Stimulated activated CD8-positive, alpha-beta memory T cell treated with anti-CD3 and anti-CD28 coated beads, Interleukin-7, amount 100 ng/mL, for 48 hours (primary cell): ENCODE data around the gene MCRIP1.

Source experiments
- DNase-seq, 2 donors: peaks; one replicate each; pipeline ENCODE4 v3.0.0-alpha.2; 2020; ENCODE audit warnings: low read depth in 1 of 2; ENCODE audit errors: extremely low read depth in 1 of 2

The MCRIP1 gene

DNA sequence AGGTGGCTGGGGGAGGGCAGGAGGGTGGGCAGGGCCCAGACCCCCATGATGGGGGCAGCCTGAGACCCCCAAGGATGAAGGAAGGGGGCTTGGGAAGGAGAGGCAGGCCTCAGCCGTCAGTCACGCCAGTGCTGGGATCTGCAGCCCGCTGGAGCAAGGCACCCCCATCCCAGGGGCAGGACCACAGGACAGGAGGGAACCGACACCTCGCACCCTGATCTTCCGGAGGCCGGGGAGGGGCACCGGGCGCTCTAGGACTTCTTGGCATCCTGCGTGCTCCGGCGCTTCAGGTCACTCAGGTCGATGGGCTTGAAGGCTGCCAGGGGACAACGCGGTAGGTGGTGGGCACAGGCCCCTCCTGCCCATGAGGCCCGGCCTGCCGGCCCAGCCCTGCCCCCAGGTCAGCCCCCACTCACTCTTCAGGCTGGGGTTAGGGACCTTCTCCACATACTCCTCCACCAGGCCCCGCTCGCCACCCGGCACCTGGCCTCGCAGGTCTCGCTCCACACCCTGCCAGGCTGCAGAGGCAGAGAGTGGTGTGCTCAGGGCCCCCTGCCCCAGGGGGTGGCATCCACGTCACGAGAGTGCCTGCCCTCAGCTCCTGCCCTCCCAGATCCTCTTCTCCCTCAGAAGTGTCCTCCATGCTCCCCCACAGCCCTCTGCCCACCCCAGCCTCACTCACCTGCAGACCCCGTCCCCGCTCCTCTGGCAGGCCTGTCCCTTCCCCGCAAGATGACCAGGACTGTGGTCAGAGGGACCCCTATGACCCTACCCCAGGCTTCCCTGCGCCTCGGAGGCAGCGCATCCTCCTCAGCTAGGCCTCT is 9.9 kb downstream of the MCRIP1 start:
- DNase-seq = no peak

- DNase-seq = no peak
These were observed 10.8 kb downstream of the MCRIP1 start for GRCh38 chr17:81822312-81822637.

GRCh38 chr17:81821603-81822311 is 11.3 kb downstream of the MCRIP1 start:
- DNase-seq = no peak

DNA sequence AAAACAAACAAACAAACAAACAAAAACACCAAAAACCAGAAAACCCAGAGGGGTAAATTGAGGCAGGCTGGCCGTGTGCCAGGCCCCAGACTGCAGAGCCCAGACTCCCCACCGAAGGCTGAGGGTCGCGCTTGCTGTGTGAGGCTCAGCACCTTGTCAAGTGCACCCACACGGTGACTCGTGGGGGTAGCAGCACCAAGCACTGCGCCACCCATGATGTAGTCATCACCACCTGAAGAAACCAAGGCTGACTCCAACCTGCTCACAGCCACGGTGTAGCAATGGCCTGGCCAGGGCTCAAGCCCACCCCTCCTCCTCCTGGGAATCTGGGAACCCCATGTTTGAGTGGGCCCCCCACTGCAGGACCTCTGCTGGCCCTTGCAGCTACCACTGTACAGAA is 11.9 kb downstream of the MCRIP1 start:
- no peak for DNase-seq

DNA sequence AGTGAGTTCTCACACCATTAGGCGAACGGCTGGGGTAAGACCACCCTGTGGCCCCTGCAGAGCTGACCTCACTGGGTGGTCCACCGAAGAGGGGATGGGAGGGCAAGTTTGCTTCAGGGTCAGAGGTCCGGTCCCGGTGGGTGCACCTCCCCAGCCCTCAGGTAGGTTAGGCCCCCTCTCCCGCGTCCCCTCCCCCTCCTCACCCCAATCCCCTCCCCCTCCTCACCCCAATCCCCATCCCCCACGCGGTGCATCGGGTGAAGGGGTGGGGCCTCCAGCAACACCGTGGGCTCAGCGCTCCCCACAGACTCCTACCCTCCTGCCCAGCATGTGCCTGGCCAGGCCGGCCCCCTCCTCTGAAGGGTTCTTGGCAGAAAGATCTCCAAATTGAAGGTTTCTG is 13.4 kb downstream of the MCRIP1 start:
- DNase-seq = no peak

DNA sequence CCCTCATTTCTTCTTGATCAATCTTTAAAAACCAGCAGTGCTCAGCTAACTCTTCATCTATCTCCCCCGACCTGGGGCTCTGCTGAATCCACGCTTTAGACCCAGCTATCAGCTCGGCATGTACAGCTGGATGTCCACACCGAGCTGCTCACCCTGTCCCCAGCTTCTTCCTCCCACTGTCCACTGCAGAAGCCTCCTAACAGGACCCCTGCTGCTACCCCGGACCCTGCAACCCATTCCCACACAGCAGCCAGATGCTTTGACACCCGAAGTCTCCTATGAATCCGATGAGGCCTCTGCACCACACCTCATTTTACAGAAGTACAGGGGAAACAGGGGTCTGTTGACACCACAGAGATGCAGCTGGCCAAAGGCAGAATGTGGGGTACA is 15.3 kb downstream of the MCRIP1 start:
- DNase-seq = no peak

GRCh38 chr17:81815646-81815986 is 17.5 kb downstream of the MCRIP1 start:
- no peak for DNase-seq

DNA sequence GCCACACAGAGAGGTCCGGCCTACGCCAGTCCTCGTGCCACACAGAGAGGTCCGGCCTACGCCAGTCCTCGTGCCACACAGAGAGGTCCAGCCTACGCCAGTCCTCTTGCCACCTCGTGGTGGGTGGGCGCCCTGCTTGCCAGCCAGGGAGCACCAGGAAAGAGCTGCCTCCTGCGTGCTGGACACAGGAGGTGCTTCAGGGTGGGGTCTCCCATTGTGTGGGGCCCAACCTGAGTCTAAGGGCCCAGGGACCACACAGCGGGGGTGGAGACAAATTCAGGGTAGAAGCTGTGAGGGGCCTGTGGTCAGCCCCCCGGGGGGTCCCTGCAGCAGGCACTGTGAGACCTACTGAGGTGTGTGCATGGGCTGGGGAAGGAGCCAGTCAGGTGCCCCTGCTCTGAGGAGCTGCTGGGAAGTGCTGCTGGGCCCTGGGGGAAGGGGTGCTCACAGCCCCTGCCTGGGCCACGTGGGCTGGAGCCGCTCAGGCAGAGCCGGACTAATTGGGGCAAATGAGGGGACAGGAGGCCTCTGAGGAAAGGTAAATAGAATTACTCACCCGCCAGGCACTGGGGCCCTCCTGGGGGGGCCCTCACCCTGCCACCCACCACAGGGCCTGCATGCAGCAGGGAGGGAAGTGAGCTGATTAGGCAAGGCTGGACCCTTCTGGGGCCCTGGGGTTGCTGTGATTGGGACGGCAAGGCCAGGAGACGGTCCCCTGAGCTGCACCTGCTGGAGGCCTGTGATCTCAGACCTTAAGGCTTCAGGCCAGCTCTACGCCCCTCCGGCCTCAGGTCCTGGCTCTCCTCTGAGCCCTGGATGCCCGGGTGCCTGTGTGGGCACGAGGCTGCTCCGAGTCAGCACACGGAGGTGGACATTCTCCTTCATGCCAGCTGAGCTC is 18.1 kb downstream of the MCRIP1 start:
- DNase-seq = no peak

DNA sequence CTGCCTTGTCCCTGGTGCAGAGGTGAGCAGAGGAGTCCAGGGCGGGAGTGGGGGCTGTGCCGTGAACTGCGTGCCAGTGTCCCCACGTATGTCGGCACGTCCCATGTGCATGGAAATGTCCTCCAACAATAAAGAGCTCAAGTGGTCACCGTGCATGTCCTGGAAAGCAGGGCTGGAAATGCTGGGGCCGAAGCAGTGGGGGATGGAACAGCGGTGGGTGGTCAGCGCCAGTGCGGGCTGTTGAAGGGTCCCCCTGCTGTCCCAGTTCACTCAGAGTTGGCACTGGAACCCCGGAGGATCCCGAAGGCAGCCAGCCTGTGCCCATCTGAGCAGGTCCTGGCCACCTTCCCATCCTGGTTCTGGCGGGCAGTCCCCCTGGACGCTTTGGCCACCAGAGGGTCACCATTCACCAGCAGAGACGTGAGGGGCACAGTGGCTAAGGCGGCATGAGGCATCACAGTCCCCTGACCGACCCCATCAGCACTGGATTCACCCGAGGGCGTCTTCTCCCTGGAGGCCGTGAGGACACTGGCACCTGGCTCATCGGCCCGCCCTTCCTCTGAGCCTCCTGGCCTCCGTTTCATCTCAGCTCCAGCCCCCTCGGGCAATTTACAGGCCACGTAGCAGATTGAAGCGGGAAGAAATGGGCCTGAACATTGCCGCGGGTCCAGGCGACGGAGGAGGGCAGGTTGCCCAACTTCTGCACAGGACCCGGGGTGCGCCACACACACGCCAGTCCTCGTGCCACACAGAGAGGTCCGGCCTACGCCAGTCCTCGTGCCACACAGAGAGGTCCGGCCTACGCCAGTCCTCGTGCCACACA is 19.0 kb downstream of the MCRIP1 start:
- DNase-seq = no peak

DNA sequence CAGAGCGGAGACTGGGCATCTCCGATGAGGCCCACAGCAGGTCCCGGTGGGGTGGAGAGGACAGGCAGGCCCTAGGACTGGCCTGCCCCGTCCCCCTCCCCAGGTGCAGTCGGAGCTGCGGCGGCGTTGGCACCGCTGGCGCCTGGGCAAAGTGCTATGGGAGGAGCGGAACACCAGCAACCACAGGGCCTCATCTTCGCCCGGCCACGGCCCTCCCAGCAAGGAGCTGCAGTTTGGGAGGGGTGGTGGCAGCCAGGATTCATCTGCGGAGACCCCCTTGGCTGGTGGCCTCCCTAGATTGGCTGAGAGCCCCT is 19.8 kb downstream of the MCRIP1 start:
- DNase-seq = no peak

- no peak for DNase-seq
These were observed 20.3 kb downstream of the MCRIP1 start for GRCh38 chr17:81812571-81813370.

DNA sequence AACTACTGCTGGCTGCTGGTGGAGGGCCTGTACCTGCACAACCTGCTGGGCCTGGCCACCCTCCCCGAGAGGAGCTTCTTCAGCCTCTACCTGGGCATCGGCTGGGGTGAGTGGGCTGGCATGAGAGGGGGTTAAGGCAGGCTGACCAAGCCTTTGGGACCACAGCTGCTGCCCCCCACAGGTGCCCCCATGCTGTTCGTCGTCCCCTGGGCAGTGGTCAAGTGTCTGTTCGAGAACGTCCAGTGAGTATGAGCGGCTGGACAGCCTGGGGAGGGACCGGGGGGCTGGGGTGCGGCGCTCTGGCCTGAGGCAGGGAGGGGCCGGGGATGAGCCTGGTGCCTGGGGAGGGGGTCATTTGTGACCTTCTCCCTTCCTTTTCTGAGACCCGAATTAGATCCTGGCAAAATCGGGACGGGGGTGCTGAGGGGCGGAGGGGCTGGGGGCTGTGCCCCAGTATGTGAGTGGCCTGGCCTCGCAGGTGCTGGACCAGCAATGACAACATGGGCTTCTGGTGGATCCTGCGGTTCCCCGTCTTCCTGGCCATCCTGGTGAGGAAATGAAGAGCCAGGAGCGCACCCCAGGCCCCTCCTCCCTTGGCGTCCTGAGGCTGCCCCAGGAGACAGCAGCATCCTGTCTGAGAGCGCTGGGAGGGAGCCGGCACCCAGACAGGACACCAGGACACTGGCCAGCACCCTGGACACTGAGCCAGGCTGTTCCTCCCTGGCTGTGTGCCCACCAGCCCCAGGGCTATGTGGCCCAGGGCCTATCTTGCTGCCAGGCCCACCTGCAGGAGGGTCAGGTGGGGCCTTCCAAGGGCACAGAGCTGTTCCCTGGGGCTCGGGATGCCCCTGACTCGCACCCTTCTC is 21.2 kb downstream of the MCRIP1 start:
- no peak for DNase-seq

GRCh38 chr17:81810892-81811704 is 22.0 kb downstream of the MCRIP1 start:
- DNase-seq = no peak

GRCh38 chr17:81810476-81810875 is 22.6 kb downstream of the MCRIP1 start:
- no peak for DNase-seq

- DNase-seq = no peak
These were observed 23.5 kb downstream of the MCRIP1 start for GRCh38 chr17:81809556-81809998.

DNA sequence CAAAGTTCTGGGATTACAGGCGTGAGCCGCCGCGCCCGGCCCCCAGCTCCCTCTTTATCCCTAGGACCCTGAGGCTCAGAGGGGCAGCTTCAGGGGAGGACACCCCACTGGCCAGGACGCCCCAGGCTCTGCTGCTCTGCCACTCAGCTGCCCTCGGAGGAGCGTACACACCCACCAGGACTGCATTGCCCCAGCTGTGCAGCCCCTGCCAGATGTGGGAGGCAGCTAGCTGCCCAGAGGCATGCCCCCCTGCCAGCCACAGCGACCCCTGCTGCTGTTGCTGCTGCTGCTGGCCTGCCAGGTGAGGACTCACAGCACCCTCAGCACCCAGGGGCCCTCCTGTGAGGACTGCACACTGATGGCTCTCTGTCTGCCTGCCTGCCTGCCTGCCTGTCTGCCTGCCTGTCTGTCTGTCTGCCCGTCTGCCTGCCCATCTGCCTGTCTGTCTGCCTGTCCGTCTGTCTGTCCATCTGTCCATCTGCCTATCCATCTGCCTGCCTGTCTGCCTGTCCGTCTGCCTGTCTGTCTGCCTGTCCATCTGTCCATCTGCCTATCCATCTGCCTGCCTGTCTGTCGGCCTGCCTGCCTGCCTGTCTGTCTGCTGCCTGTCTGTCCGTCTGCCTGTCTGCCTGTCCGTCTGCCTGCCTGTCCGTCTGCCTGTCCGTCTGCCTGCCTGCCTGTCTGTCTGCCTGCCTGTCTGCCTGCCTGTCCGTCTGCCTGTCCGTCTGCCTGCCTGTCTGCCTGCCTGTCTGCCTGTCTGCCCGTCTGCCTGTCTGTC is 24.1 kb downstream of the MCRIP1 start:
- no peak for DNase-seq

DNA sequence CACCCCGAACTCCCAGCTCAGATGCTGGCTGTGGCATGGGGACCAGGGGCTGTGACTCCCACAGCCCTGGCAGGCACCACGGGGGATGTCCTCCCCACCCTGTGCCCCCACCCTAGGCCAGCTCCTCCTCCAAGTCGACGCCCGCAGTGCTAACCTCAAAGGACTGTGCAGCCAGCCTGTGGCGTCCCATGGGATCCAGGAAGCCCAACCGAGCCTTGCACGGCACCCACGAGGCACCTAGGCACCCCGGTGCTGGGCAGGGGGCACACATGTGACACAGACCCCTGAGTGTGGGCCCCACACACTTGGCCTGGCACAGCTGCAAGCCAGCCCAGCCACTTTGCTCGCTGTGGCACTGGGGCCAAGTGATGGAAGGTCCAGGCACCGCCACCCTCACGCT is 25.3 kb downstream of the MCRIP1 start:
- no peak for DNase-seq
